Measurements from ENCODE around the gene ACTN4.

DNA sequence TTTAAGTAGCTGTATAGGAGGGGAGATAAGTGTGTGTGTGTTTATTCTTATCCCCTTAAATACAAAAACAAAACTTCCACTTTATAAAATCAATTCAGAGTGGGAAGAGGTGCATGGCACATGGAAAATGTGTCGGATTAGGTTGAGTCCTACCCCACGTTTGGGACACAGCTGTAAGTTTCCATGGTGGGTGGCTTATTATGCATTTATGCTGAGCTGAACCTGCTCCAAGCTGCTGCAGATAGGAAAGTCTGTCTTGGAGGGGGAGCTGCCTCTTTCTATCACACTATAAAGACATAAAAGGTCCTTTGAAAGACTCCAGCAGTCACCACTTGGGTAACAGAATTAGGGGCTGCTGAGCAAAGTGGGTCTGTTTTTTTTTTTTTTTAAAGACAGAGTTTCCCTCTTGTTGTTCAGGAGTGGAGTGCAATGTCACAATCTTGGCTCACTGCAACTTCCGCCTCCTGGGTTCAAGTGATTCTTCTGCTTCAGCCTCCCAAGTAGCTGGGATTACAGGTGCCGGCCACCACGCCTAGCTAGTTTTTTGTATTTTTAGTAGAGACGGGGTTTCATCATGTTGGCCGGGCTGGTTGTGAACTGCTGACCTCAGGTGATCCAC is 15.2 kb downstream of the ACTN4 start:
- TF ChIP-seq JUN (IDR thresholded peaks at IDR 0.05): peak; percentile 8 to 35; a peak in 1 of 5 replicates
- no peak for TF ChIP-seq JUNB (IDR thresholded peaks at IDR 0.05)
- TF ChIP-seq CTCF (IDR thresholded peaks at IDR 0.05): no peak
- no peak for TF ChIP-seq CHD2 (IDR thresholded peaks at IDR 0.05; ENCODE audit: low read length, partially characterized antibody)
- TF ChIP-seq, protein P1, sequence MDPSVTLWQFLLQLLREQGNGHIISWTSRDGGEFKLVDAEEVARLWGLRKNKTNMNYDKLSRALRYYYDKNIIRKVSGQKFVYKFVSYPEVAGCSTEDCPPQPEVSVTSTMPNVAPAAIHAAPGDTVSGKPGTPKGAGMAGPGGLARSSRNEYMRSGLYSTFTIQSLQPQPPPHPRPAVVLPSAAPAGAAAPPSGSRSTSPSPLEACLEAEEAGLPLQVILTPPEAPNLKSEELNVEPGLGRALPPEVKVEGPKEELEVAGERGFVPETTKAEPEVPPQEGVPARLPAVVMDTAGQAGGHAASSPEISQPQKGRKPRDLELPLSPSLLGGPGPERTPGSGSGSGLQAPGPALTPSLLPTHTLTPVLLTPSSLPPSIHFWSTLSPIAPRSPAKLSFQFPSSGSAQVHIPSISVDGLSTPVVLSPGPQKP (IDR thresholded peaks at IDR 0.05; ENCODE audit: low read depth, low read length): no peak
- no peak for TF ChIP-seq NR3C1 (IDR thresholded peaks at IDR 0.05)
- TF ChIP-seq POLR2A (IDR thresholded peaks at IDR 0.05; ENCODE audit: low read length): no peak
- TF ChIP-seq EHF (CRISPR knock-in tag; IDR thresholded peaks at IDR 0.05): no peak
- TF ChIP-seq, protein P2, sequence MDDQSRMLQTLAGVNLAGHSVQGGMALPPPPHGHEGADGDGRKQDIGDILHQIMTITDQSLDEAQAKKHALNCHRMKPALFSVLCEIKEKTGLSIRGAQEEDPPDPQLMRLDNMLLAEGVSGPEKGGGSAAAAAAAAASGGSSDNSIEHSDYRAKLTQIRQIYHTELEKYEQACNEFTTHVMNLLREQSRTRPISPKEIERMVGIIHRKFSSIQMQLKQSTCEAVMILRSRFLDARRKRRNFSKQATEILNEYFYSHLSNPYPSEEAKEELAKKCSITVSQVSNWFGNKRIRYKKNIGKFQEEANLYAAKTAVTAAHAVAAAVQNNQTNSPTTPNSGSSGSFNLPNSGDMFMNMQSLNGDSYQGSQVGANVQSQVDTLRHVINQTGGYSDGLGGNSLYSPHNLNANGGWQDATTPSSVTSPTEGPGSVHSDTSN (IDR thresholded peaks at IDR 0.05): no peak
